GM23338 (cell line): ENCODE data around the gene DENND4A. TPM values are rescaled to one million over a fixed set of nuclear protein-coding genes. Genes with fewer than 3 reads are reported as not detected.

Experiments used
- ATAC-seq: fragments of 200-7000 bp; cut with Tn5 transposase; 3 replicates; pipeline ENCODE4 v1.9.1; 2020
- DNase-seq: peaks from one replicate; pipeline ENCODE4 v3.0.0-alpha.2; 2015; ENCODE audit warnings: low spot score
- H2AFZ ChIP-seq: fragments of 200-600 bp; sonication (generic); 2 replicates; pipeline ENCODE4 v1.8.0; 2016; ENCODE audit warnings: antibody characterized with exemption, mild to moderate bottlenecking, moderate library complexity
- H3F3A ChIP-seq: fragments of 200-600 bp; sonication (generic); replicated peaks from 2 replicates; pipeline ENCODE4 v1.8.0; 2017; ENCODE audit warnings: antibody characterized with exemption, mixed run types, low read depth
- H3K27ac ChIP-seq: fragments of 200-600 bp; sonication (generic); 2 replicates; pipeline ENCODE4 v1.6.1; 2016; ENCODE audit warnings: low read depth
- H3K27me3 ChIP-seq: fragments of 200-600 bp; sonication (generic); 2 replicates; pipeline ENCODE4 v1.8.0; 2016; ENCODE audit warnings: mild to moderate bottlenecking, mixed run types, moderate library complexity; ENCODE audit not compliant: insufficient read depth
- H3K36me3 ChIP-seq: fragments of 200-600 bp; sonication (generic); 2 replicates; pipeline ENCODE4 v1.8.0; 2016; ENCODE audit warnings: mild to moderate bottlenecking; ENCODE audit not compliant: insufficient read depth
- H3K4me1 ChIP-seq: fragments of 200-600 bp; sonication (generic); 2 replicates; pipeline ENCODE4 v1.8.0; 2016; ENCODE audit warnings: mild to moderate bottlenecking, moderate library complexity; ENCODE audit not compliant: insufficient read depth
- H3K4me2 ChIP-seq: fragments of 200-600 bp; sonication (generic); 2 replicates; pipeline ENCODE4 v1.7.1; 2017; ENCODE audit warnings: mixed run types
- H3K4me3 ChIP-seq: fragments of 200-600 bp; sonication (generic); 2 replicates; pipeline ENCODE4 v1.6.1; 2016; ENCODE audit warnings: mixed run types
- H3K79me2 ChIP-seq: fragments of 200-600 bp; sonication (generic); replicated peaks from 2 replicates; pipeline ENCODE4 v1.8.0; 2017; ENCODE audit warnings: mild to moderate bottlenecking; ENCODE audit not compliant: insufficient read depth
- H3K9me2 ChIP-seq: fragments of 200-600 bp; sonication (generic); 2 replicates; pipeline ENCODE4 v1.8.0; 2017; ENCODE audit not compliant: insufficient read depth
- H4K20me1 ChIP-seq: fragments of 200-600 bp; sonication (generic); replicated peaks from 2 replicates; pipeline ENCODE4 v1.8.0; 2017; ENCODE audit warnings: mild to moderate bottlenecking; ENCODE audit not compliant: insufficient read depth
- H3K27ac Mint-ChIP-seq: 2 replicates; pipeline ENCODE4 v1.8.0; 2020; ENCODE audit warnings: inconsistent platforms, mild to moderate bottlenecking, moderate library complexity, mixed read lengths
- H3K27me3 Mint-ChIP-seq: 3 replicates; pipeline ENCODE4 v1.8.0; 2022; ENCODE audit warnings: low read depth, mild to moderate bottlenecking, moderate library complexity, mixed read lengths, inconsistent platforms; ENCODE audit not compliant: insufficient read depth, poor library complexity
- H3K36me3 Mint-ChIP-seq: 3 replicates; pipeline ENCODE4 v1.8.0; 2021; ENCODE audit warnings: low read depth, mild to moderate bottlenecking, inconsistent platforms, moderate library complexity, mixed read lengths
- H3K4me1 Mint-ChIP-seq: 3 replicates; pipeline ENCODE4 v1.8.0; 2020; ENCODE audit warnings: mild to moderate bottlenecking, inconsistent platforms, mixed read lengths
- H3K4me3 Mint-ChIP-seq: 3 replicates; pipeline ENCODE4 v1.8.0; 2021; ENCODE audit warnings: moderate library complexity, mild to moderate bottlenecking, inconsistent platforms, mixed read lengths
- H3K9me3 Mint-ChIP-seq: 3 replicates; pipeline ENCODE4 v1.8.0; 2020; ENCODE audit warnings: moderate library complexity, mild to moderate bottlenecking, inconsistent platforms, mixed read lengths
- CREB1 ChIP-seq: fragments of 250-450 bp; sonication (Bioruptor Pico); IDR thresholded peaks from 2 replicates; pipeline ENCODE4 v1.5.0; 2020; ENCODE audit warnings: low read depth, mild to moderate bottlenecking, moderate library complexity
- EZH2 ChIP-seq: fragments of 200-600 bp; sonication (generic); IDR thresholded peaks from one replicate; pipeline ENCODE4 v1.8.0; 2017; ENCODE audit warnings: antibody characterized with exemption, mild to moderate bottlenecking, low read depth; ENCODE audit not compliant: unreplicated experiment
- EZH2phosphoT487 ChIP-seq: fragments of 200-600 bp; sonication (generic); IDR thresholded peaks from one replicate; pipeline ENCODE4 v1.8.1; 2018; ENCODE audit warnings: antibody characterized with exemption; ENCODE audit not compliant: unreplicated experiment
- JUNB ChIP-seq: IDR thresholded peaks from one replicate; pipeline ENCODE4 v1.6.1; 2016; ENCODE audit warnings: antibody characterized with exemption; ENCODE audit not compliant: unreplicated experiment
- NANOG ChIP-seq: IDR thresholded peaks from 2 replicates; pipeline ENCODE4 v1.6.1; 2016; ENCODE audit warnings: antibody characterized with exemption, borderline replicate concordance
- STAT1 ChIP-seq: IDR thresholded peaks from one replicate; pipeline ENCODE4 v1.6.1; 2016; ENCODE audit warnings: antibody characterized with exemption; ENCODE audit not compliant: unreplicated experiment
- ZNF114 ChIP-seq: fragments of 250-450 bp; sonication (Bioruptor Pico); IDR thresholded peaks from 2 replicates; pipeline ENCODE4 v1.5.0; 2020; ENCODE audit warnings: mild to moderate bottlenecking, moderate library complexity
- polyA plus RNA-seq: library from polyadenylated mRNA; unstranded; fragments of >200 nt; fragmentation: Nextera tagmentation; extraction: Ambion mirVana; gene quantifications from 2 replicates; pipeline ENCODE4 v1.2.1, GENCODE V29; 2016
- total RNA-seq: library from RNA; depleted of rRNA; stranded (reverse); fragments of >200 nt; shearing (Covaris generic); gene quantifications from 2 replicates; pipeline ENCODE4 v1.2.3, GENCODE V29; 2014
- TF ChIP-seq, protein P1 (sequence below): IDR thresholded peaks from one replicate; pipeline ENCODE4 v1.6.1; 2018; ENCODE audit warnings: antibody characterized with exemption; ENCODE audit not compliant: unreplicated experiment
- TF ChIP-seq, protein P2 (sequence below), 2 experiments: fragments of 200-600 bp in 1 of 2; sonication (generic) in 1 of 2; conservative IDR thresholded peaks; 2 replicates each; pipeline versions ENCODE4 v1.5.1 to v1.6.1; 2016 to 2017; ENCODE audit warnings: antibody characterized with exemption in 2 of 2, low read depth in 2 of 2, mild to moderate bottlenecking in 2 of 2, moderate library complexity in 1 of 2
- TF ChIP-seq, protein P3 (sequence below): IDR thresholded peaks from 2 replicates; pipeline ENCODE4 v1.6.1; 2016; ENCODE audit warnings: antibody characterized with exemption

The DENND4A gene
- total and polyA plus RNA-seq, 2 experiments from 2014 or later, result 3.4 to 9.0 TPM

DNA sequence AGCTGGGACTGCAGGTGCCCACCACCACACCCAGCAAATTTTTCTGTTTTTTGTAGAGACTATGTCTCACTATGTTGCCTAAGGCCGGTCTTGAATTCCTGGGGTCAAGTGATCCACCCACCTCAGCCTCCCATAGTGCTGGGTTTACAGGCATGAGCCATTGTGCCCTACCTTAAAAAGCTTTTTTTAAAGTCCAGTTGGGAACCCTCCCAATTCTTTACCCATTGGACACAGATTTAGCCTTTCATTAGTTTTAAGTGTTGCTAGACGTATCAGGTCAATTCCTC lies 1.7 kb upstream of the DENND4A start (continued):
- TF ChIP-seq EZH2, result no peak
- TF ChIP-seq, protein P1, sequence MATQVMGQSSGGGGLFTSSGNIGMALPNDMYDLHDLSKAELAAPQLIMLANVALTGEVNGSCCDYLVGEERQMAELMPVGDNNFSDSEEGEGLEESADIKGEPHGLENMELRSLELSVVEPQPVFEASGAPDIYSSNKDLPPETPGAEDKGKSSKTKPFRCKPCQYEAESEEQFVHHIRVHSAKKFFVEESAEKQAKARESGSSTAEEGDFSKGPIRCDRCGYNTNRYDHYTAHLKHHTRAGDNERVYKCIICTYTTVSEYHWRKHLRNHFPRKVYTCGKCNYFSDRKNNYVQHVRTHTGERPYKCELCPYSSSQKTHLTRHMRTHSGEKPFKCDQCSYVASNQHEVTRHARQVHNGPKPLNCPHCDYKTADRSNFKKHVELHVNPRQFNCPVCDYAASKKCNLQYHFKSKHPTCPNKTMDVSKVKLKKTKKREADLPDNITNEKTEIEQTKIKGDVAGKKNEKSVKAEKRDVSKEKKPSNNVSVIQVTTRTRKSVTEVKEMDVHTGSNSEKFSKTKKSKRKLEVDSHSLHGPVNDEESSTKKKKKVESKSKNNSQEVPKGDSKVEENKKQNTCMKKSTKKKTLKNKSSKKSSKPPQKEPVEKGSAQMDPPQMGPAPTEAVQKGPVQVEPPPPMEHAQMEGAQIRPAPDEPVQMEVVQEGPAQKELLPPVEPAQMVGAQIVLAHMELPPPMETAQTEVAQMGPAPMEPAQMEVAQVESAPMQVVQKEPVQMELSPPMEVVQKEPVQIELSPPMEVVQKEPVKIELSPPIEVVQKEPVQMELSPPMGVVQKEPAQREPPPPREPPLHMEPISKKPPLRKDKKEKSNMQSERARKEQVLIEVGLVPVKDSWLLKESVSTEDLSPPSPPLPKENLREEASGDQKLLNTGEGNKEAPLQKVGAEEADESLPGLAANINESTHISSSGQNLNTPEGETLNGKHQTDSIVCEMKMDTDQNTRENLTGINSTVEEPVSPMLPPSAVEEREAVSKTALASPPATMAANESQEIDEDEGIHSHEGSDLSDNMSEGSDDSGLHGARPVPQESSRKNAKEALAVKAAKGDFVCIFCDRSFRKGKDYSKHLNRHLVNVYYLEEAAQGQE, result no peak
- TF ChIP-seq CREB1 (CRISPR knock-in tag), result no peak
- TF ChIP-seq, protein P2, sequence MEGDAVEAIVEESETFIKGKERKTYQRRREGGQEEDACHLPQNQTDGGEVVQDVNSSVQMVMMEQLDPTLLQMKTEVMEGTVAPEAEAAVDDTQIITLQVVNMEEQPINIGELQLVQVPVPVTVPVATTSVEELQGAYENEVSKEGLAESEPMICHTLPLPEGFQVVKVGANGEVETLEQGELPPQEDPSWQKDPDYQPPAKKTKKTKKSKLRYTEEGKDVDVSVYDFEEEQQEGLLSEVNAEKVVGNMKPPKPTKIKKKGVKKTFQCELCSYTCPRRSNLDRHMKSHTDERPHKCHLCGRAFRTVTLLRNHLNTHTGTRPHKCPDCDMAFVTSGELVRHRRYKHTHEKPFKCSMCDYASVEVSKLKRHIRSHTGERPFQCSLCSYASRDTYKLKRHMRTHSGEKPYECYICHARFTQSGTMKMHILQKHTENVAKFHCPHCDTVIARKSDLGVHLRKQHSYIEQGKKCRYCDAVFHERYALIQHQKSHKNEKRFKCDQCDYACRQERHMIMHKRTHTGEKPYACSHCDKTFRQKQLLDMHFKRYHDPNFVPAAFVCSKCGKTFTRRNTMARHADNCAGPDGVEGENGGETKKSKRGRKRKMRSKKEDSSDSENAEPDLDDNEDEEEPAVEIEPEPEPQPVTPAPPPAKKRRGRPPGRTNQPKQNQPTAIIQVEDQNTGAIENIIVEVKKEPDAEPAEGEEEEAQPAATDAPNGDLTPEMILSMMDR (conservative IDR thresholded peaks at IDR 0.05; ENCODE audit: low read depth in 2 of 2), result no peak
- TF ChIP-seq, protein P3, sequence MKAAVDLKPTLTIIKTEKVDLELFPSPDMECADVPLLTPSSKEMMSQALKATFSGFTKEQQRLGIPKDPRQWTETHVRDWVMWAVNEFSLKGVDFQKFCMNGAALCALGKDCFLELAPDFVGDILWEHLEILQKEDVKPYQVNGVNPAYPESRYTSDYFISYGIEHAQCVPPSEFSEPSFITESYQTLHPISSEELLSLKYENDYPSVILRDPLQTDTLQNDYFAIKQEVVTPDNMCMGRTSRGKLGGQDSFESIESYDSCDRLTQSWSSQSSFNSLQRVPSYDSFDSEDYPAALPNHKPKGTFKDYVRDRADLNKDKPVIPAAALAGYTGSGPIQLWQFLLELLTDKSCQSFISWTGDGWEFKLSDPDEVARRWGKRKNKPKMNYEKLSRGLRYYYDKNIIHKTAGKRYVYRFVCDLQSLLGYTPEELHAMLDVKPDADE, result no peak
- TF ChIP-seq STAT1, result no peak
- no peak for TF ChIP-seq ZNF114 (CRISPR knock-in tag)
- TF ChIP-seq NANOG, result no peak
- no peak for TF ChIP-seq EZH2phosphoT487
- no peak for TF ChIP-seq JUNB

DNA sequence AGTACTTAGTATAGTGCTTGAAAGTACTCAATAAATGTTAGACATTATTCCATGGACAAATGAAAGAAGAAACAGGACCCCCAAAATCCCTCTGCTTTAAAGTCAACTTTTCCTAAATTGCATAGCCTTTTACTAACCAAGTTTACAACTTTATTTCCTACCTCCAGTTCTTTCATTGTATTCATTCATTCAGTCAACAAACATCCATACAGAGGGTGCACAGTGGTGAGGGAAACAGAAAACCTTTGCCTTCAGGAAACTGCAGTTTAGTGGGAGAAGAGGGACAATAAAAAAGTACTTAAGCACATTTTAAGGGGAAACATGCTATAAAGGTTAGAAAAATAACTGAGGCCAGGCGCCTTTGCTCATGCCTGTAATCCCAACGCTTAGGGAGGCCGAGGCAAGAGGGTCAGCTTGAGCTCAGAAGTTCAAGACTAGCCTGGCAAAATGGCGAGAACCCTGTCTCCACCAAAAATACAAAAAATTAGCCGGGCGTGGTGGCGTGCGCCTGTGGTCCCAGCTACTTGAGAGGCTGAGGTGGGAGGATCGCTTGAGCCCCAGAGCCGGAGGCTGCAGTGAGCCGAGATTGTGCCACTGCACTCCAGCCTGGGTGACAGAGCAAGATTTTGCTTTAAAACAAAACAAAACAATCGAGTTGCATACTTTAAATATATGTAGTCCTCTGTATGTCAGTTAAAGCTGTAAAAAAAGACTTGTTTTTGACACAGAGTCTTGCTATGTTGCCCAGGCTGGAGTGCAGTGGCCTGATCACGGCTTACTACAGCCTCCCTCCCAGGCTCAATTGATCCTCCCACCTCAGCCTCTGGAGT lies 1.1 kb upstream of the DENND4A start:
- peak overlapping the region; percentile 96; the same call in 1 of the 2 replicates for H3K27ac Mint-ChIP-seq
- Histone ChIP-seq H3K4me2 (peak overlapping the region; percentile 80), H4K20me1 (no peaks in the 10 kb centered on the region), H3K36me3 (no peaks in the 10 kb centered on the region), H2AFZ (peak overlapping the region; percentile 98), H3K4me3 (peak overlapping the region; percentile 91), H3K27ac (peak overlapping the region; percentile 91), H3K9me2 (no peaks in the 10 kb centered on the region), H3K79me2 (peaks cover 5% of the 10 kb centered on the region; the same call in 1 of the 2 replicates), H3K27me3 (peaks cover 7% of the 10 kb centered on the region; the same call in 1 of the 2 replicates), H3F3A (no peaks in the 10 kb centered on the region), H3K4me1 (peaks cover 24% of the 10 kb centered on the region)
- peaks cover 29% of the 10 kb centered on the region for H3K4me1 Mint-ChIP-seq
- H3K9me3 Mint-ChIP-seq, result no peaks in the 10 kb centered on the region
- H3K4me3 Mint-ChIP-seq, result peak overlapping the region; percentile 94
- ATAC-seq (no peak), DNase-seq (no peak)
- no peaks in the 10 kb centered on the region for H3K36me3 Mint-ChIP-seq
- peaks cover 4% of the 10 kb centered on the region for H3K27me3 Mint-ChIP-seq
- TF ChIP-seq, protein P1, result no peak
- TF ChIP-seq, protein P3, result no peak
